Measurements from ENCODE around the gene DLG4. TPM values are rescaled to one million over a fixed set of nuclear protein-coding genes. Genes with fewer than 3 reads are reported as not detected.
"Not testable (repeated sequence)": the region's sequence is repeated elsewhere in the genome, so short reads cannot be mapped to it uniquely, and the experiment has no call there.

DLG4 gene
- total RNA-seq, 1 donor from 2014 or later, result 6.1 TPM

DNA sequence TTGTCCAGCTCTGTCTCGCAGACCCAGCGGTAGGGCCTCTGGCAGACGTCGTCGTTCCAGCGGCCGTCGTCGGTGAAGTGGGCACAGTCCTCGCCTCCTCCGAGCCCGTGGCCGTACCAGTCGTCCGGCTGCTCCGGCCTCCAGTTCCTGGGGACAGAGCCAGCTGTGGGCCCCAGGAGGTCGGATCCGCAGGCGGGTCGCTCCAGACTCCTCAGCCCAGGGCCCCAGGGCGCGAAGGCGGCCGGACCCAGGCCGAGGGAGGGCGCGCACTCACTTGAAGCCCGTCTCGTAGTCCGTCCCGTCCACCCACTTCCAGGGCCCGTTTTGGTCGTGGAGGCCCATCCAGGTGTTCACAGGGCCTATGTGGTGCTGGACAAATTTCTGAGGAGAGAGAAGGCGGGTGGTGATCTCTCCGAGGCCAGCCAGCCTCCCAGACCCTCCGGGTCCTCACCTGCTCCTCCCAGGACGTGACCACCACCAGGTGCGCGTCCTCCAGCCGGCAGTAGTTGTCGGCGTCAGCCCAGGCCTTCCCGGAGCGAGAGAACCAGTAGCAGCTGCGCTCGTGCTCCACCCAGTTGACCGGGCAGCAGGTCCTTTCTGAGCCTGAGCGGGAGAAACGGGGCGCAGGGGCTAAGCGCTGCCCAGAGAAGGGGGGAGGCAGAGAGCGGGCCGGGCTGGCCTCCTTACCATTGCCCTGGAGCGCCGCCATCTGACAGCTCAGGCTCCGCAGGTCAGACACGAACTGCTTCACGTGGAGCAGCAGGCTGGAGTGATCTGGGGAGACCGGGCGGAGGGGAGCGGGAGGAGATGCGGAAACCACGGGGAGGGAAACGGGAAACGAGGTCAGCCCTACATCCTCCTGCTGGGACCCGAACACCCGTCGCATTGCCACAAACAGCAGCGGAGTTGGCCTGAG lies 45.7 kb downstream of the DLG4 start:
- TF ChIP-seq CTCF (IDR thresholded peaks at IDR 0.05; ENCODE audit: insufficient read depth, low read length, poor library complexity, severe bottlenecking), result peak; percentile 38
- Histone ChIP-seq H3K4me3 (ENCODE audit: low read depth, low read length) (no peak overlapping the region), H3K36me3 (ENCODE audit: control insufficient read depth, insufficient read depth, low read length) (no peaks in the 10 kb centered on the region), H3K27me3 (ENCODE audit: control insufficient read depth, insufficient read depth, low read length) (peaks cover 43% of the 10 kb centered on the region)
- no peak for DNase-seq (ENCODE audit: low read depth)

DNA sequence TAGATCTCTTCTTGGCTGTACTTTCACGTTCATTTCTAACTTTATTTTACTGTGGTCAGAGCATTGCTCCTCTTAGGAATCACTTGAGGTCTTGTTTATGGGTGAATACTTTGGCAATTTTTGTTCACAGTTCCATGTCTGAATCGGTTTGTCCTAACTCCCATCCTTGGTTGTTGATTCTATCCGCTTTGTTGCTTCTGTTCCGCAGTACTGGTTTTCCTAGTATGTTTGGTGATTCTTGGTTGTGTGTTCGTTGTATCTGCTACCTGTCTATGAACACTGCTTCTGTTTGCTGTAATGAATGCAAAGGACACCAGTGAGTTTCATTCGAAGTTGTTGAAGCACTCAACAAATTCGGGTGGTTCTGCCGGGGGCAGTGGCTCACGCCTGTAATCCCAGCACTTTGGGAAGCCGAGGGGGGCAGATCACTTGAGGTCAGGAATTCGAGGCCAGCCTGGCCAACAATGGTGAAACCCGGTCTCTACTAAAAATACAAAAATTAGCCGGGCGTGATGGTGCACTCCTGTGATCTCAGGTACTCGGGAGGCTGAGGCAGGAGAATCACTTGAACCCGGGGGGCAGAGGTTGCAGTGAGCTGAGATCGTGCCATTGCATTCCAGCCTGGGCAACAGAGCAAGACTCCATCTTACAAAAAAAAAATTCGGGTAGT lies 47.0 kb downstream of the DLG4 start:
- peaks cover 35% of the 10 kb centered on the region for H3K27me3 ChIP-seq (ENCODE audit: control insufficient read depth, insufficient read depth, low read length)
- not testable (repeated sequence) for H3K36me3 ChIP-seq (ENCODE audit: control insufficient read depth, insufficient read depth, low read length); H3K4me3 ChIP-seq (ENCODE audit: low read depth, low read length); DNase-seq (ENCODE audit: low read depth)

DNA sequence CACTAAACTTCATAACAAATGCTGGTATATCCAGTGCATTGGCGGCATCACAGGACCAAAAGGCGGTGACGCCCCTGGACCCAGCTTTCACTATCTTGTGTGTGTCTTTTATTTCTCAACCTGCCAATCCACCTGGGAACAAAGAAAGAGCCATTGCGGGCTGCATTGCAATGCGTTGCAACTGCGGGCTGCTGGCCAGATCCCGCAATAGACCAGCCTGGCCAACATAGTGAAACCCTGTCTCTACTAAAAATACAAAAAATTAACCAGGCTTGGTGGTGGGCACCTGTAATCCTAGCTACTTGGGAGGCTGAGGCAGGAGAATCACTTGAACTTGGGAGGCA lies 50.1 kb downstream of the DLG4 start:
- not testable (repeated sequence) for H3K36me3 ChIP-seq (ENCODE audit: control insufficient read depth, insufficient read depth, low read length); DNase-seq (ENCODE audit: low read depth); H3K4me3 ChIP-seq (ENCODE audit: low read depth, low read length); H3K27me3 ChIP-seq (ENCODE audit: control insufficient read depth, insufficient read depth, low read length)

- H3K4me3 ChIP-seq (ENCODE audit: low read depth, low read length); H3K36me3 ChIP-seq (ENCODE audit: control insufficient read depth, insufficient read depth, low read length); DNase-seq (ENCODE audit: low read depth); H3K27me3 ChIP-seq (ENCODE audit: control insufficient read depth, insufficient read depth, low read length): not testable (repeated sequence)
Measured at GRCh38 chr17:7168841-7169564, 50.6 kb downstream of the DLG4 start.

DNA sequence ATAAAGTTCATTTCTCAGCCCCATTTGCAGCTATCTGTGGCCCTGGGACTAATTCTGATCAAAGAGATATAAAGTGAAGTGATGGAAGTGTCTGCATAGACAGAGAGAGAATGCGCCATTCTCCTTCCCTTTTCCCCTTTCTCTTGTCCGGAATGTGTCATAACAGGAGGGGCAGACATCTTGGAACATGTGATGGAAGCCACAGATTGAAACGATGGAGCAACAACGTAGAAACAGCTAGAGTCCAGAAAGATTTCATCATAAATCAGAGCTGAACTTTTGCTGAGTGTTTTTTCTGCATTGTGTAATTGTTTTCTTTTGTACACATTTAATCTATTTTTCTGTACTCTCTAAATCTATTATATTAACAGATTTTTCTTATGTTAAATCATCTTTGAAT lies 51.8 kb downstream of the DLG4 start:
- H3K27me3 ChIP-seq (ENCODE audit: control insufficient read depth, insufficient read depth, low read length), result no peaks in the 10 kb centered on the region
- H3K36me3 ChIP-seq (ENCODE audit: control insufficient read depth, insufficient read depth, low read length), result no peaks in the 10 kb centered on the region
- TF ChIP-seq CTCF (IDR thresholded peaks at IDR 0.05; ENCODE audit: insufficient read depth, low read length, poor library complexity, severe bottlenecking), result no peak
- no peak overlapping the region for H3K4me3 ChIP-seq (ENCODE audit: low read depth, low read length)
- DNase-seq (ENCODE audit: low read depth), result no peak

DNA sequence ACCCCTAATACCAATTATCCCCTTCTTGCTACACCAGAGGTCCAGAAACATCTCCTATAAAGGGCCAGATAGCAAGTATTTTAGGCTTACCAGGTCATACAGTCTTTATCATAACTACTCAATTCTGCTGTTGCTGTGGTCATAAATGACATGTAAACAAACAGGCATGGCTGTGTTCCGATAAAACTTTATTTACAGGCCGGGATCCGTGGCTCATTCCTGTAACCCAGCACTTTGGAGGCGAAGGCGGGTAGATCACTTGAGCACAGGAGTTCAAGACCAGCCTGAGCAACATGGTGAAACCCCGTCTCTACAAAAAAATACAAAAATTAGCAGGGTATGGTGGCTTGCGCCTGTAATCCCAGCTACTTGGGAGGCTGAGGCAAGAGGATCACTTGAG lies 52.8 kb downstream of the DLG4 start:
- Histone ChIP-seq H3K4me3 (ENCODE audit: low read depth, low read length) (no peak overlapping the region), H3K27me3 (ENCODE audit: control insufficient read depth, insufficient read depth, low read length) (no peaks in the 10 kb centered on the region), H3K36me3 (ENCODE audit: control insufficient read depth, insufficient read depth, low read length) (no peaks in the 10 kb centered on the region)
- no peak for DNase-seq (ENCODE audit: low read depth)
- TF ChIP-seq CTCF (IDR thresholded peaks at IDR 0.05; ENCODE audit: insufficient read depth, low read length, poor library complexity, severe bottlenecking), result no peak

GRCh38 chr17:7159571-7159970 lies 60.1 kb downstream of the DLG4 start:
- H3K36me3 ChIP-seq (ENCODE audit: control insufficient read depth, insufficient read depth, low read length); H3K27me3 ChIP-seq (ENCODE audit: control insufficient read depth, insufficient read depth, low read length); DNase-seq (ENCODE audit: low read depth); H3K4me3 ChIP-seq (ENCODE audit: low read depth, low read length): not testable (repeated sequence)

- DNase-seq (ENCODE audit: low read depth); H3K4me3 ChIP-seq (ENCODE audit: low read depth, low read length); H3K36me3 ChIP-seq (ENCODE audit: control insufficient read depth, insufficient read depth, low read length); H3K27me3 ChIP-seq (ENCODE audit: control insufficient read depth, insufficient read depth, low read length): not testable (repeated sequence)
Measured at GRCh38 chr17:7158424-7158823, 61.2 kb downstream of the DLG4 start.
